BE2C (cell line): ENCODE measurements around the gene CHCHD3.

Experiments
- DNase-seq: peaks from one replicate; pipeline ENCODE4 v3.0.0-alpha.2; 2020
- H3K27me3 ChIP-seq: fragments of 250-450 bp; sonication (Bioruptor Pico); 2 replicates; pipeline ENCODE4 v1.5.1; 2020; ENCODE audit warnings: mild to moderate bottlenecking
- H3K36me3 ChIP-seq: fragments of 250-450 bp; sonication (Bioruptor Pico); 2 replicates; pipeline ENCODE4 v1.5.1; 2020; ENCODE audit warnings: mild to moderate bottlenecking
- H3K4me1 ChIP-seq: fragments of 250-450 bp; sonication (Bioruptor Pico); 2 replicates; pipeline ENCODE4 v1.5.1; 2020
- H3K4me3 ChIP-seq: 2 replicates; pipeline ENCODE4 v1.5.1; 2011; ENCODE audit warnings: low read depth, low read length
- H3K9me3 ChIP-seq: fragments of 250-450 bp; sonication (Bioruptor Pico); 2 replicates; pipeline ENCODE4 v1.5.1; 2020
- TF ChIP-seq, protein P1 (sequence below): IDR thresholded peaks from 2 replicates; pipeline ENCODE4 v1.5.1; 2012; ENCODE audit warnings: mild to moderate bottlenecking, low read depth, low read length

CHCHD3 gene

GRCh38 chr7:132742189-132742612 lies 339.7 kb downstream of the CHCHD3 start:
- DNase-seq: no peak
- no peaks in the 10 kb centered on the region for H3K9me3 ChIP-seq
- no peaks in the 10 kb centered on the region for H3K36me3 ChIP-seq
- H3K4me3 ChIP-seq: no peak overlapping the region
- H3K4me1 ChIP-seq: peaks cover 7% of the 10 kb centered on the region
- TF ChIP-seq, protein P1, sequence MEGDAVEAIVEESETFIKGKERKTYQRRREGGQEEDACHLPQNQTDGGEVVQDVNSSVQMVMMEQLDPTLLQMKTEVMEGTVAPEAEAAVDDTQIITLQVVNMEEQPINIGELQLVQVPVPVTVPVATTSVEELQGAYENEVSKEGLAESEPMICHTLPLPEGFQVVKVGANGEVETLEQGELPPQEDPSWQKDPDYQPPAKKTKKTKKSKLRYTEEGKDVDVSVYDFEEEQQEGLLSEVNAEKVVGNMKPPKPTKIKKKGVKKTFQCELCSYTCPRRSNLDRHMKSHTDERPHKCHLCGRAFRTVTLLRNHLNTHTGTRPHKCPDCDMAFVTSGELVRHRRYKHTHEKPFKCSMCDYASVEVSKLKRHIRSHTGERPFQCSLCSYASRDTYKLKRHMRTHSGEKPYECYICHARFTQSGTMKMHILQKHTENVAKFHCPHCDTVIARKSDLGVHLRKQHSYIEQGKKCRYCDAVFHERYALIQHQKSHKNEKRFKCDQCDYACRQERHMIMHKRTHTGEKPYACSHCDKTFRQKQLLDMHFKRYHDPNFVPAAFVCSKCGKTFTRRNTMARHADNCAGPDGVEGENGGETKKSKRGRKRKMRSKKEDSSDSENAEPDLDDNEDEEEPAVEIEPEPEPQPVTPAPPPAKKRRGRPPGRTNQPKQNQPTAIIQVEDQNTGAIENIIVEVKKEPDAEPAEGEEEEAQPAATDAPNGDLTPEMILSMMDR: no peak
- no peaks in the 10 kb centered on the region for H3K27me3 ChIP-seq

GRCh38 chr7:132740176-132740575 lies 341.7 kb downstream of the CHCHD3 start:
- Histone ChIP-seq H3K4me1 (peaks cover 7% of the 10 kb centered on the region), H3K9me3 (no peaks in the 10 kb centered on the region), H3K4me3 (no peak overlapping the region), H3K27me3 (no peaks in the 10 kb centered on the region), H3K36me3 (no peaks in the 10 kb centered on the region)
- TF ChIP-seq, protein P1: no peak
- DNase-seq: no peak

GRCh38 chr7:132739271-132739955 lies 342.5 kb downstream of the CHCHD3 start:
- TF ChIP-seq, protein P1: no peak
- no peaks in the 10 kb centered on the region for H3K36me3 ChIP-seq
- peaks cover 7% of the 10 kb centered on the region for H3K4me1 ChIP-seq
- no peak overlapping the region for H3K4me3 ChIP-seq
- DNase-seq: no peak
- no peaks in the 10 kb centered on the region for H3K27me3 ChIP-seq
- H3K9me3 ChIP-seq: no peaks in the 10 kb centered on the region

- no peaks in the 10 kb centered on the region for H3K36me3 ChIP-seq
- TF ChIP-seq, protein P1: no peak
- H3K4me1 ChIP-seq: peaks cover 7% of the 10 kb centered on the region
- no peaks in the 10 kb centered on the region for H3K9me3 ChIP-seq
- no peak for DNase-seq
- no peak overlapping the region for H3K4me3 ChIP-seq
- H3K27me3 ChIP-seq: no peaks in the 10 kb centered on the region
Observed at GRCh38 chr7:132738254-132738653, 343.6 kb downstream of the CHCHD3 start.

GRCh38 chr7:132735476-132735875 lies 346.4 kb downstream of the CHCHD3 start:
- H3K27me3 ChIP-seq: no peaks in the 10 kb centered on the region
- no peak overlapping the region for H3K4me3 ChIP-seq
- peaks cover 4% of the 10 kb centered on the region for H3K4me1 ChIP-seq
- H3K9me3 ChIP-seq: no peaks in the 10 kb centered on the region
- TF ChIP-seq, protein P1: no peak
- H3K36me3 ChIP-seq: no peaks in the 10 kb centered on the region
- no peak for DNase-seq
